A673 (cell line): ENCODE data around the gene GLYR1.

Experiments used
- EZH2 ChIP-seq: fragments of 200-600 bp; sonication (generic); IDR thresholded peaks from 2 replicates; pipeline ENCODE4 v1.6.1; 2017; ENCODE audit warnings: borderline replicate concordance, low read depth, mild to moderate bottlenecking, mixed read lengths, antibody characterized with exemption, low read length; ENCODE audit not compliant: poor library complexity, severe bottlenecking
- TF ChIP-seq, protein P1 (sequence below): fragments of 300-800, 200-600 bp; sonication (generic); conservative IDR thresholded peaks from 2 replicates; pipeline ENCODE4 v1.5.1; 2017; ENCODE audit warnings: low read depth, mild to moderate bottlenecking, antibody characterized with exemption, low read length, moderate library complexity, mixed read lengths

DNA sequence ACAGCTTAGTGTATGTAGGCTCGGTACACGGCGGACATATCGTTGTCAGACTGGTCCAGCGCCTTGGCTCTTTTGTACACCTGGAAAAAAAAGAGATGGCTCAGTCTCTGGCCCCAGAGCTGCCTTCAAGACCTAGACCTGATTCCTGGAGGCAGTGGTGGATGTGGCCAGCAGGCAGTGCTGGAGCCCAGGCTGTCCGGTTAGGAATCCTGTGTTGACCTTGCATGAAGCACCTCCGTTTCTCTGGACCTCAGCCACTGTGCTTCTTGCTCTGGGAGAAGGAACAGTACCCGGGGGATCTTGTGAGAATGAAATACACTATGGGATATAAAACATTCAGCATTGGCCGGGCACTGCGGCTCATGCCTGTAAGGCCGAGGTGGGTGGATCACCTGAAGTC is 41.9 kb downstream of the GLYR1 start:
- TF ChIP-seq, protein P1, sequence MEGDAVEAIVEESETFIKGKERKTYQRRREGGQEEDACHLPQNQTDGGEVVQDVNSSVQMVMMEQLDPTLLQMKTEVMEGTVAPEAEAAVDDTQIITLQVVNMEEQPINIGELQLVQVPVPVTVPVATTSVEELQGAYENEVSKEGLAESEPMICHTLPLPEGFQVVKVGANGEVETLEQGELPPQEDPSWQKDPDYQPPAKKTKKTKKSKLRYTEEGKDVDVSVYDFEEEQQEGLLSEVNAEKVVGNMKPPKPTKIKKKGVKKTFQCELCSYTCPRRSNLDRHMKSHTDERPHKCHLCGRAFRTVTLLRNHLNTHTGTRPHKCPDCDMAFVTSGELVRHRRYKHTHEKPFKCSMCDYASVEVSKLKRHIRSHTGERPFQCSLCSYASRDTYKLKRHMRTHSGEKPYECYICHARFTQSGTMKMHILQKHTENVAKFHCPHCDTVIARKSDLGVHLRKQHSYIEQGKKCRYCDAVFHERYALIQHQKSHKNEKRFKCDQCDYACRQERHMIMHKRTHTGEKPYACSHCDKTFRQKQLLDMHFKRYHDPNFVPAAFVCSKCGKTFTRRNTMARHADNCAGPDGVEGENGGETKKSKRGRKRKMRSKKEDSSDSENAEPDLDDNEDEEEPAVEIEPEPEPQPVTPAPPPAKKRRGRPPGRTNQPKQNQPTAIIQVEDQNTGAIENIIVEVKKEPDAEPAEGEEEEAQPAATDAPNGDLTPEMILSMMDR, result no peak
- TF ChIP-seq EZH2, result no peak
